Kidney glomerular epithelial cell (primary cell): ENCODE data around the gene KLF5.
"Not testable (repeated sequence)": the region's sequence is repeated elsewhere in the genome, so short reads cannot be mapped to it uniquely, and the experiment has no call there.

ENCODE experiments used
- DNase-seq: peaks from one replicate; lab custom pipeline; 2025; lab: John Stamatoyannopoulos, UW

The KLF5 gene

GRCh38 chr13:73058736-73059459 lies at the start of gene KLF5:
Gene KLF5 (plus strand): TSS chr13:73059005. CDS start chr13:73059328, 323 bp downstream.
- peak; percentile 87 for DNase-seq

- no peak for DNase-seq
These were observed 47.1 kb upstream of the KLF5 start for GRCh38 chr13:73011751-73012150.

- DNase-seq: no peak
These were observed 43.0 kb upstream of the KLF5 start for GRCh38 chr13:73015805-73016204.

- DNase-seq: peak; percentile 68
These were observed 40.5 kb upstream of the KLF5 start for GRCh38 chr13:73018336-73018735.

- no peak for DNase-seq
These were observed 33.4 kb upstream of the KLF5 start for GRCh38 chr13:73025217-73026012.

GRCh38 chr13:73034901-73035300 lies 23.9 kb upstream of the KLF5 start:
- no peak for DNase-seq

- no peak for DNase-seq
These were observed 23.1 kb upstream of the KLF5 start for GRCh38 chr13:73035660-73036059.

GRCh38 chr13:73036566-73036965 lies 22.2 kb upstream of the KLF5 start:
- DNase-seq: no peak

GRCh38 chr13:73038064-73038463 lies 20.7 kb upstream of the KLF5 start:
- no peak for DNase-seq

- DNase-seq: no peak
These were observed 19.4 kb upstream of the KLF5 start for GRCh38 chr13:73039201-73040108.

- DNase-seq: no peak
These were observed 18.3 kb upstream of the KLF5 start for GRCh38 chr13:73040484-73040883.

GRCh38 chr13:73040968-73041596 lies 17.7 kb upstream of the KLF5 start:
- DNase-seq: no peak

GRCh38 chr13:73045031-73045430 lies 13.8 kb upstream of the KLF5 start:
- DNase-seq: no peak

- DNase-seq: not testable (repeated sequence)
These were observed 10.2 kb upstream of the KLF5 start for GRCh38 chr13:73048615-73049014.

GRCh38 chr13:73054712-73055111 lies 4.1 kb upstream of the KLF5 start:
- no peak for DNase-seq

- DNase-seq: peak; percentile 93
These were observed 2.8 kb upstream of the KLF5 start for GRCh38 chr13:73055813-73056564.

GRCh38 chr13:73056565-73056962 lies 2.2 kb upstream of the KLF5 start:
- no peak for DNase-seq

GRCh38 chr13:73057284-73058063 lies 1.3 kb upstream of the KLF5 start:
- no peak for DNase-seq

GRCh38 chr13:73058064-73058313 lies 816 bp upstream of the KLF5 start:
- no peak for DNase-seq

- no peak for DNase-seq
These were observed 421 bp upstream of the KLF5 start for GRCh38 chr13:73058432-73058735.
